ENCODE data around the gene TUBG2. TPM values are rescaled to one million over a fixed set of nuclear protein-coding genes. Genes with fewer than 3 reads are reported as not detected.

TUBG2 gene
- total RNA-seq, 1 experiment from 2014 or later = 20.4 TPM

DNA sequence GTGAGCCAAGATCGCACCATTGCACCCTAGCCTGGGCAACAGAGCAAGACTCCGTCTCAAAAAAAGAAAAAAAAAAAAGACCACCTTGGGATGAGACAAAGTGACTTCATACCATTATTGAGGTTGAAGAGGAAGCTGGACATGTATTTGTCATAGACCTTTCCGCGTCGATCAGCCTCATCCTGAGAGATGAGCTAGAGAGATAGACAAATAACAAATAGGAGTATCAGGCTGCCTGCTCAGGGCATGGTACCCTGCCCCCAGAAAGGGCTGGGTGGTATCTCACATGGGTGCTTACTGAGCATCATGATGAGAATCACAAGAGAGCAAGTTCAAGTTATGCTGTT is 45.4 kb downstream of the TUBG2 start:
- TF ChIP-seq, protein P1, sequence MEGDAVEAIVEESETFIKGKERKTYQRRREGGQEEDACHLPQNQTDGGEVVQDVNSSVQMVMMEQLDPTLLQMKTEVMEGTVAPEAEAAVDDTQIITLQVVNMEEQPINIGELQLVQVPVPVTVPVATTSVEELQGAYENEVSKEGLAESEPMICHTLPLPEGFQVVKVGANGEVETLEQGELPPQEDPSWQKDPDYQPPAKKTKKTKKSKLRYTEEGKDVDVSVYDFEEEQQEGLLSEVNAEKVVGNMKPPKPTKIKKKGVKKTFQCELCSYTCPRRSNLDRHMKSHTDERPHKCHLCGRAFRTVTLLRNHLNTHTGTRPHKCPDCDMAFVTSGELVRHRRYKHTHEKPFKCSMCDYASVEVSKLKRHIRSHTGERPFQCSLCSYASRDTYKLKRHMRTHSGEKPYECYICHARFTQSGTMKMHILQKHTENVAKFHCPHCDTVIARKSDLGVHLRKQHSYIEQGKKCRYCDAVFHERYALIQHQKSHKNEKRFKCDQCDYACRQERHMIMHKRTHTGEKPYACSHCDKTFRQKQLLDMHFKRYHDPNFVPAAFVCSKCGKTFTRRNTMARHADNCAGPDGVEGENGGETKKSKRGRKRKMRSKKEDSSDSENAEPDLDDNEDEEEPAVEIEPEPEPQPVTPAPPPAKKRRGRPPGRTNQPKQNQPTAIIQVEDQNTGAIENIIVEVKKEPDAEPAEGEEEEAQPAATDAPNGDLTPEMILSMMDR (conservative IDR thresholded peaks at IDR 0.05) = no peak
- H3K4me1 ChIP-seq (ENCODE audit: insufficient read depth, low read length) = no peaks in the 10 kb centered on the region
- no peak overlapping the region for H3K18ac ChIP-seq (ENCODE audit: insufficient read length, low read depth, low read length)
- H3T11ph ChIP-seq (ENCODE audit: low read length) = no peak overlapping the region
- no peak overlapping the region for H4K5ac ChIP-seq (ENCODE audit: insufficient read length, low read depth, low read length)
- H2BK12ac ChIP-seq (ENCODE audit: insufficient read length, low read depth, low read length) = no peak overlapping the region
- no peaks in the 10 kb centered on the region for H3K79me1 ChIP-seq (ENCODE audit: insufficient read depth, low read depth, low read length, poor library complexity, severe bottlenecking)
- H4K8ac ChIP-seq (replicated peaks; ENCODE audit: insufficient read length, low read depth, low read length) = no peak overlapping the region
- no peak overlapping the region for H3K56ac ChIP-seq (ENCODE audit: insufficient read length, low read depth, low read length)
- H3K14ac ChIP-seq (ENCODE audit: insufficient read depth, low read length) = no peak overlapping the region
- H3K27ac ChIP-seq (ENCODE audit: insufficient read length, low read depth, low read length) = no peak overlapping the region
- H2BK20ac ChIP-seq (ENCODE audit: low read depth, low read length, poor library complexity, severe bottlenecking) = no peak overlapping the region
- H3K4me2 ChIP-seq (ENCODE audit: insufficient read depth, insufficient read length, low read length) = no peak overlapping the region
- Mint-ChIP-seq H3K9me3 (no peaks in the 10 kb centered on the region), H3K27me3 (ENCODE audit: low read depth) (no peaks in the 10 kb centered on the region), H3K36me3 (ENCODE audit: insufficient read depth in 1 of 3, low read depth in 3 of 3) (peaks cover 12 to 64% (median 62%) of the 10 kb centered on the region in 3 experiments; a peak in 6 of 7 replicates), H3K27ac (no peak overlapping the region), H3K4me3 (no peak overlapping the region), H3K4me1 (peaks cover 2 to 12% of the 10 kb centered on the region in 2 experiments)
- H3K9me3 ChIP-seq (ENCODE audit: control insufficient read depth, low read depth, low read length) = no peaks in the 10 kb centered on the region
- no peaks in the 10 kb centered on the region for H3K79me2 ChIP-seq (ENCODE audit: insufficient read depth, low read length)
- H2BK5ac ChIP-seq (ENCODE audit: insufficient read length, low read length) = no peak overlapping the region
- H4K91ac ChIP-seq (ENCODE audit: insufficient read length, low read depth, low read length) = no peak overlapping the region
- H3K23me2 ChIP-seq (ENCODE audit: insufficient read length, low read depth, low read length, poor library complexity, severe bottlenecking) = no peaks in the 10 kb centered on the region
- H3K9ac ChIP-seq (ENCODE audit: extremely low read depth, insufficient read length, low read length) = no peak overlapping the region
- no peak overlapping the region for H3K4ac ChIP-seq (ENCODE audit: low read depth, low read length)
- no peak for DNase-seq
- H2AFZ ChIP-seq (ENCODE audit: low read length) = no peak overlapping the region
- H2AK5ac ChIP-seq (ENCODE audit: insufficient read length, low read length) = no peak overlapping the region
- H4K20me1 ChIP-seq (ENCODE audit: control insufficient read depth, insufficient read depth, insufficient read length) = no peaks in the 10 kb centered on the region
- no peak overlapping the region for H2BK120ac ChIP-seq (ENCODE audit: low read depth, low read length, poor library complexity, severe bottlenecking)
- H2BK15ac ChIP-seq (ENCODE audit: low read depth, low read length) = no peak overlapping the region
- no peak overlapping the region for H3K23ac ChIP-seq (ENCODE audit: insufficient read length, low read depth, low read length)
- no CpG with 5 or more reads among the region's 5 CpGs for WGBS (ENCODE audit: extremely low coverage, insufficient read length, low lambda C conversion rate)
- H3K27me3 ChIP-seq (ENCODE audit: insufficient read depth, low read length) = no peaks in the 10 kb centered on the region

Data from H9 (cell line).